Cardiac fibroblast (primary cell): ENCODE data around the gene UMAD1.
A peak's percentile ranks its signal among the peaks of the same experiment; 100 is the strongest.

ENCODE experiments used
- DNase-seq, 2 donors: peaks; one replicate each; pipeline versions ENCODE4 v3.0.0 to v3.0.0-alpha.2; 2010; ENCODE audit warnings: low read depth in 2 of 2
- H3K4me3 ChIP-seq, 2 donors: replicated peaks in 1 of 2; 1 replicate in 1 of 2; 2 replicates in 1 of 2; pipeline ENCODE4 v1.5.1; 2011; ENCODE audit warnings: low read depth in 2 of 2, low read length in 2 of 2, mild to moderate bottlenecking in 2 of 2, moderate library complexity in 1 of 2
- CTCF ChIP-seq: IDR thresholded peaks from one replicate; pipeline ENCODE4 v1.5.1; 2011; ENCODE audit warnings: low read depth, mild to moderate bottlenecking, low read length, inconsistent platforms

The UMAD1 gene

GRCh38 chr7:7662527-7662926 lies 22.0 kb downstream of the UMAD1 start:
- H3K4me3 ChIP-seq, result no peak overlapping the region
- peak; percentile 18 for TF ChIP-seq CTCF
- peak in 1 of 2 donors; percentile 23 for DNase-seq

GRCh38 chr7:7664291-7664690 lies 23.7 kb downstream of the UMAD1 start:
- TF ChIP-seq CTCF, result no peak
- H3K4me3 ChIP-seq, result no peak overlapping the region
- no peak for DNase-seq

- DNase-seq, result no peak
- H3K4me3 ChIP-seq, result no peak overlapping the region
- TF ChIP-seq CTCF, result no peak
These were observed 24.5 kb downstream of the UMAD1 start for GRCh38 chr7:7665031-7665430.

GRCh38 chr7:7667187-7667586 lies 26.6 kb downstream of the UMAD1 start:
- no peak for DNase-seq
- no peak overlapping the region for H3K4me3 ChIP-seq
- TF ChIP-seq CTCF, result no peak

- no peak for DNase-seq
- no peak for TF ChIP-seq CTCF
- no peak overlapping the region for H3K4me3 ChIP-seq
These were observed 28.2 kb downstream of the UMAD1 start for GRCh38 chr7:7668706-7669105.

- no peak overlapping the region for H3K4me3 ChIP-seq
- DNase-seq, result no peak
- TF ChIP-seq CTCF, result no peak
These were observed 29.9 kb downstream of the UMAD1 start for GRCh38 chr7:7670490-7670889.

GRCh38 chr7:7671361-7671760 lies 30.8 kb downstream of the UMAD1 start:
- H3K4me3 ChIP-seq, result no peak overlapping the region
- DNase-seq, result no peak
- no peak for TF ChIP-seq CTCF
